Fibroblast of skin of back (primary cell): ENCODE measurements around the gene UBA5.

ENCODE experiments used
- DNase-seq: peaks from one replicate; pipeline ENCODE4 v3.0.0-alpha.2; 2013

UBA5 gene

DNA sequence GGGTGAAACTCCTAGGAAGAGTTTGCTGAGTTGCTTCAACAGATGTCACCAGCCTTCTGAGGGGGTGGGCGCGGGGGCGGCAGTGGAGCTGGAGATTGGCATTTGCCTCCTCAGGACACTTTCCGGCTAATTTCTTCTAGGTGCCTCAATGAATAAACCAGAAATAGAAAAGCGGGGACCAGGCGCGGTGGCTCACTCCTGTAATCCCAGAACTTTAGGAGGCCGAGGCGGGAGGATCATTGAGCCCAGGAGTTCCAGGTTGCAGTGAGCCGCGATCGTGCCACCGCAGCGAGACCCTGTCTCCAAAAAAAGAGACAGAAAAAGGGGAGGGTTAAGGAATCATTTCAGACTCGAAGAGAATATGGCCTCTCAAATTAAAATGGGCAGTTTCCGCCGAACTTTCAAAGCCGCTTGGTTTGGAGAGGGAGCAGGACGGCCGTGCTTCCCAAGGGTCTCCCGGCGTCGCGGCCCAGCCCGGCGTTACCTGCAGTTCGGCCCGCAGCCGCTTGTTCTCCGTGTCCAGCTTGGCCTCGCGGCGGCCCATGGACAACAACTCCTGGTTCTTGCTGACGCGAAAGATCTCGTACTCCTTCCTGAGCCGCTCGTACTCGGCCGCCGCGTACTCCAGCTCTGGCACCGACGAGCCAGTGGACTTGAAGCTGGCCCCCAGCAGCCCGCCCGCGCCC lies 61.5 kb downstream of the UBA5 start:
- peak; percentile 64 for DNase-seq

- peak; percentile 95 for DNase-seq
Measured at GRCh38 chr3:132722165-132723023, 62.3 kb downstream of the UBA5 start, which contains the start of gene NPHP3. Gene NPHP3, minus strand, starts transcription at chr3:132722409. Its CDS starts 54 bp downstream, at chr3:132722355.

- DNase-seq, result peak; percentile 27
Measured at GRCh38 chr3:132723024-132723950, 63.2 kb downstream of the UBA5 start.

DNA sequence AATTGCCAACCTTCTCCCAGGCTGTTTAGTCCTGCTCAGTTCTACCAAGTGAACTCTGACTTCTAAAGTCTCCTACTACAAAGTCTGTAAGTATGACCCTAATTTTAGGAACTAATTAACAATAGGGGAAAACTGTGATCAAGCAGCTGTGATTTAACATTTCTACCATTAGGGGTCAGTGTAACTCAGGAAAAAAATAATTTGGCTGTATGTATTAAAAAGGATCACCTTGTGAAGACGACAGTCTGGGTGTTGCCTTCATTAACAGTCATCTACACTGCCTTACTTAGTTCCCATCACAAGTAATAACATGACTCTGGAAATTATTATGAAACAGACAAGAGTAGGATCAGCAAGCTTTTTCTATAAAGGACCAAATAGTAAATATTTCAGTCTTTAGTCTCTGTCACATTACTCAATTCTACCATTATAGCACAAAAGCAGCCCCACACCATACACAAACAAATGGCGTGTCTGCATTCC lies 66.3 kb downstream of the UBA5 start:
- DNase-seq, result peak; percentile 36
